Superior temporal gyrus (tissue), 1 donor: ENCODE measurements around the gene ELK4.

Source experiments
- DNase-seq: peaks from one replicate; pipeline ENCODE4 v3.0.0-alpha.2; 2016; ENCODE audit errors: extremely low spot score

Gene ELK4

DNA sequence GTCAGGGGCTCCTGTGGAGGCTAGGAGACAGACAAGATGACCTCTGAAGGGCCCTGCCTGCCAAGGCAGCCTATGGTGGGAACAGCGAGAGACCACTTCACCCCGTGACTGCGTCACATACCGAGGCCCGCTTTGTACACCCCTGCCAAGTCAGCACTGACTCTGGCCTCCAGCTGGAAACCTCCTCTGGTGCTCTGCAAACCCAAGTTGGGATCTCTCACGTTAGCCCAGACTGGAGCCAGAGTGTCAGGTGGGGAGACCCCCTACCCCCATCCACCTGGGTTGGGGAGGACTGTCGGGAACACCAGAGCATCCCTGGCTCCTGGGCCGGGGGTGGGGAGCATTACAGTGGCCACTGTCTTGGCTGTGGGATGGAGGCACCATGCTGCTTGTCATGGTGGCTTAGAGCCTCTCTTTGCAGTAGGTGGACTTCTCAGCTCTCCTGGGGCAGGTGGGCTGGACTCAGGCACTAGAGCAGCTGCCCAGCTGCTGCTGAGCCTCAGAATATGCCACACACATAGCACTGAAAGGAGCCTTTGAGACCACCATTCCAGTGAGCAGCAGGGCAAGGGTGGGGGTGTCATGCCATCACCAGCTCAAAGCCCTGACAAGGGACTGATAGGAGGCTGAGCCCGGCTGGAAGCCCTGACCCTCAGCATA lies 50.4 kb downstream of the ELK4 start:
- no peak for DNase-seq

DNA sequence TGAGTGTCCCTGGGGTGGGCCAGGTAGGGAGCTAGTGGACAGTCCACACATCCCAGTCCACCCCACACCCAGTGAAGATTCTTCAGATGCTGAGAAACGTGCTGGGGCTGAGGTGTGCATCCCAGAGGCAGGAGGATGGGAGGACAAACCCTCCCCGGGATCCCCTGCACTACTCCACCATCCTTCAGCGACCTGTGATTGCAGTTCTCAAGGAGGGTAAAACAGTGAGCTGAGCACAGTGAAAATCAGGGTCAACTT lies 51.0 kb downstream of the ELK4 start:
- no peak for DNase-seq

DNA sequence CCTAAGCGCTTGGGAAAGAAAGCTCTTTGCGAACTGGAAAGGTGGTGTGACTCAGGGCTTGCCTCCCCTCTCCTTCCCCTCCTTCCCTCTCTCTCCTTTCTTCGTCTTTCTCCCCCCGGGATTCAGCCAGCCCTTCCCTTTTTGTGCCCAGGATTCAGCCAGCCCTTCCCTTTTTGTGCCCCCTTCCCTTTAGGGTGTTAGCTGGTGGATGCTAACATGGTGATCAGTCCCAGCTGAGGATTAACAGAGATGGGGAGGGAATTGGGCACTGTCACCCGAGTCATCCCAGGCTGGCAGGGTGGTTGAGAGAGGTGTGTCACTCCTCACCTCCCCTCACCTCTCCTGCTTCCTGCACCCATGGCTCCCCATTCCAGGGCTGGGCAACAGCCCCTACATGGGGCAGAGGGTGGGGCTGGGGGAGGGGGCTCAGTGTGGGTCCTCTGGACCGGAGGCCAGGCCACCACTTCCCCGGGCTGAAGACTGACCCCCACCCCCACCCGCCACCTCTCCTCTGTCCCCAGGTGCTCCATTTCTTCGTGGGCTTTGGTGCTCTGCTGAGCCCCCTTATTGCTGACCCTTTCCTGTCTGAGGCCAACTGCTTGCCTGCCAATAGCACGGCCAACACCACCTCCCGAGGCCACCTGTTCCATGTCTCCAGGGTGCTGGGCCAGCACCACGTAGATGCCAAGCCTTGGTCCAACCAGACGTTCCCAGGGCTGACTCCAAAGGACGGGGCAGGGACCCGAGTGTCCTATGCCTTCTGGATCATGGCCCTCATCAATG lies 51.5 kb downstream of the ELK4 start:
- no peak for DNase-seq

DNA sequence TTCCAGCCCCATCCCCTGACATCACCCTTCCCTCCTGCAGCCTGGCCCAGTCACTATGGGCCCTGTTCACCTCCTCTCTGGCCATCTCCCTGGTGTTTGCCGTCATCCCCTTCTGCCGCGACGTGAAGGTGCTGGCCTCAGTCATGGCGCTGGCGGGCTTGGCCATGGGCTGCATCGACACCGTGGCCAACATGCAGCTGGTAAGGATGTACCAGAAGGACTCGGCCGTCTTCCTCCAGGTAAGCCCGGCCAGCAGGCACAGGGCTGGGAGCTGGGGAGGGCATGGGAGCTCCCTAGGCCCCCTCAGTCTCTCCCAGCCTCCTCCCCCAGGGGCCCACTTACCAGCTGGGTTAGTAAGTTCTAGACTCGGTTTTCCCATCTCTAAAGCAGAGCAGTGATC lies 52.1 kb downstream of the ELK4 start:
- DNase-seq: no peak

DNA sequence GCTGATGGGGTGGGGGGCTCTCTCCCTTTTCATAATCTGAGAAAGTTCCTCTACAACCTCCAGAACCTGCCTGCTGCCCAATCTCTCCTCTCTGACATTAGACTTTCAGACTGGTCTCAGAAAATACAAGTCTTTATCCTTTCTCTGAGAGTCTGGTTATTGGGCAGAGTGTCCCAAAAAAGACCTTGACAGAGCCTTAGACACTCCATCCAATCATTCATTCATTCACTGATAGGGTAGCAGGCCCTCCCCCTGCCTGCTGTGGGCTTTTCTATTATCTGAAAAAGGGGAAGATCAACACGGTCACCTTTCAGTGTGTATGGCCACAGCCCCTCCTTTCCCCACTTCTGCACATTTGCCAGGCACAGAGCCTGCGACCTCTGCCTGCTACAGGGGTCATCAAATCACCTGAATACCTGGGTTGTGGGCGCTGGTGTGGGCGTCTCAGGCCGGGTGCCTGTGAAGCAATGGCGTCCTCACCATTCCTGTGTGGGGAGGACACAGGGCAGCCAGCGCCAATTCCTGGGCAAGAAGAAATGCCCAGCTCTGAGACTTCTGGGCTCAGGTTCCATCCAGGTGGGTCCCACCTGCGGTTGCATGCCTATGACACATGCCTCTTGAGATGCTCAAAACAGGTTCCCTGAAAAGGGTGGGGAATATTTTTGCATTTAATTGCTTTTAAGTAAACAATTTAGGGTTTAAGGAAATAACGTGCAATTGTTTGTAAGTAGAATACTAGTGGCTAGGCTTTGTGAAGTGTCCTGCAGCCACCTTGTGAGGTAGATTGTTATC lies 52.8 kb downstream of the ELK4 start:
- no peak for DNase-seq

DNA sequence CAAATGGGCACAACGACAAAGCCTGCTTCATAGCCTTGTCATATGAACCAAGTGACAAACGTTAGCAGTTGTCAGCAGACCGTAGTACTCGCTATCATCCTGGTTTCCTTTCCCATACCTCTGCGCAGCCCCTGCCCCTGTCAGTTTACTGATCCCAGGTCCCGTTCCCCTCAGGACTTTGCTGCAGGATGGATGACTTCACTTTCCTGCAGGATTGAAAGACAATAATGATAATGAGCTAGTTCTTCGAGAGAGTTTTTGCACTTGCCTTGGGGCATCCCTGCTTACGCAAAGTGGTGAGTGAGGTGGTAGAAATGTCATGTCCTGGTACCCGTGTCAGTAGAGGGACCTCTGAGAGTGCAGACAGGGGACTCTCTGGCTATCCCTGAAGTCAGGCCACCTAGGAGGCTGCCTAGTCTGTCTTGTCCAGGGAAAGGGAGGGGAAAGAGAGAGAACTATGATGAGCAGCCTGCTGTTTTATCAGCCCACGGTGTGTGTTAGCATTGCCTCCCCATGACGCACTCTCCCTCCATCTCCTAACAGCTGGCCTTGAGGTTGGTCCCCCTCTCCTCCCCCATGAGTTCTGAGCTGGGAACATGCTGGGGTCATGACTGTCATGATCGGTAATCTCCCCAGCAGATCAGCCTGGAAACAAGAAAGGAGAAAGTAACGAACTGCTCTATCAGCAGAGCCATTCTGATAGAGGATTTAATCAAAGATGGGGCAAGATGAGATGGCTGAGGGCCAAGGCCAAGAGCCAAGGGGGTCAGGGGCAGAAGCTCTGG lies 53.7 kb downstream of the ELK4 start:
- no peak for DNase-seq

DNA sequence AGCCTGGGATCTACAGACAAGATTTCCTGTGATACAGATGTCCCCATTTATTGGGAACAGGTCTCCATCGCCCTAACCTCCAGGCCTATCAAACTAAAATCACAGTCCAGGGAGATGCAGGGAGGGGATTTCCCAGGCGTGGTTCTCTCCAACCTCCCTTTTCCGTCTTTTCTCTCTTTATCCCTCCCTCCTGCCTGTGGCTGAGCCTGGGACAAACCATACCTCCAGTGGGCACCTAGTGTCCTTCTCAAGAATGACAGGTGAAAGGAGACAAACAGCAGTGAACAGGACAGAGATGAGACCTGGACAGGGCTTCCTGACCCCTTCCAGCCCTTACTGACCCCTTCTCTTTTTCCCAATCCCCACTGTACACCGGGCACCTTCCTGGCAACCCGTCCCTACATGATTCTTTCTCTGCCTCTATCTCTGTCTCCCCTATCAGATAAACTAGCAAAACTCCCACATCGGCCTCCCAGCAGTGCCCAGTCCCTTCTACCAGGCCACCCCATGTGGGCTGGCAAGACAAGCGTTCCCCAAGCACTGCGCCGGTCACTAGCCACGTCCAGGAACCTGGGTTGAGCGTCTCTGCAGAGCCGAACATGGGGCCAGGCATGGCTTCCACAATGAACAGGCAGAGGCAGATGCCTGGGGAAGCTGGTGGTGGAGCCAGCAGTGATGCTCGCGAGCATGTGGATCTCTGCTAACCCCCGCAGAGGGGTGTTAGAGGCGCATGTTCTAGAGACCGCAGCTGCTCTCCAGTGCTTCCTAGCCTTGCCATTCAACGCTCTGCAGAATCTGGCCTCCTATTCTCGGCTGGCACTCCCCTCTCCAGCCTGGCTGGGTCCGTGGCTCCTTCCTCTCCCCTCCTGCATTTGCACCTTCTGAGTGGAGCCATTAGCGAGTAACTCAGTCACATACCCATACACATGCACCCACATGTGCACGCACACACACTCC lies 54.7 kb downstream of the ELK4 start:
- DNase-seq: no peak

DNA sequence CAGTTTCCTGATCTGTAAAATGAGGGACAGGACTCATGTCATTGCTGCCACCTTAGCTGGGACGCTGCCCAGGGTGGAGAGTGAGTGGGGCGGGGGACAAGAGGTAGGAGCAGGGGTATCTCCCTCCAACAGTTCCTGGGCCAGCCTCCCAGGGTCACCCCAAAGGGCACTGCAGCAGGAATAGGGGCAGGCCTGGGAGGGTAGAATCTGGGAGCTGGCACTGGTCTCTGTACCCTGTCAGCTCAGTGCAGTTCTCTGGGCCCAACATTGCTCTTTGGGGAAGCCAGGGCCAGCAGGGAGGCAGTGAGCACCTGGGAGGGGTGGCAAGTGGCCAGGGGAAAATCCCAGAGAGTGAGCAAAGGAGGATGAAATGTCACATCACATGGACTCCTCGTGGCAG lies 55.8 kb downstream of the ELK4 start:
- DNase-seq: no peak

DNA sequence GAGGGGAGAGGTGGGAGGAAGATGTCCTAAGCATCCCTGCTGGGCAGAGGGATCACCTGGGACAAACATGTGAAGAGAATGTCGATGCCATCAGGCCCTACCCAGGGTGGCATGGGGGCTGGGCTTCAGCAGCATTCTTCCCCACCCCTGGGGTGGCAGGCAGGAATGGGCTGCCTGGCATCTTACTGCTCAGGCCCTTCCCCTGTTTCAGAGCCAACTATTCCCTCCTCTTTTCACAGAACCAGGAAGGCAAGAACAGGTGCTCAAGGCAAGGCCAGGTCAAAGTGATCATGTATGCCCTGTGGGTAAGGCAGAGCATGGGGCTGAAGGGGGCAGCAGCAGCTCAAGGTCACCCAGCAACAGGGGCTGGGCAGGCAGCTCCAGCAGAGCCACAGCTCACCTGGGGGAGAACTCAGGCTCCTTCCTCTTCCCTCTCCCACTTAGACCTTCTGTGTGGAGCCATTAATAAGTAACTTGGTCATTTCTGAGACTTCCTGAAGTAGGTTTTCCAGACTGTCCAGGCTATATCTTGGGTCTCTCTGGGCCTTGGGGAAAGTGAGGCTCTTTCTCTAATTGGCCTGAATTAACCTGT lies 56.4 kb downstream of the ELK4 start:
- no peak for DNase-seq

DNA sequence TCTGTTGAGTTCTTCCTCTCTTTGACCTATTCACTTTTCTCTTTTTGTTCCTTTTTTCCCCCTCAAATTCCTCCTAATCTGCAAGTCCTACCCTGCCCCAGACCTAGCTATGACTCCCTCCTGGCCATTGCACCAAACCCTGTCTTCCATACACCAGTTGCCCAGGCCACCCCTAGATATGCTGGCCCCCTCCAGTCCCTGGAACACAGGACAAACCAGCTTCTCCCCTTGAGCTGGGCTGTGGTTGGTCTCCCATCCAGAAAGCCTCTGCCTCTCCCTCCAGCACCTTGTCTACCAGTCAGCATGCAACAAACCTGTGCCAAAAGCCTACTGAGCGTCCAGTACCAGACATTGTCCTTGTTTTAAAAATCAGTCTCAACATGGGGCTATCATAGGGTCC lies 59.4 kb downstream of the ELK4 start:
- DNase-seq: no peak

DNA sequence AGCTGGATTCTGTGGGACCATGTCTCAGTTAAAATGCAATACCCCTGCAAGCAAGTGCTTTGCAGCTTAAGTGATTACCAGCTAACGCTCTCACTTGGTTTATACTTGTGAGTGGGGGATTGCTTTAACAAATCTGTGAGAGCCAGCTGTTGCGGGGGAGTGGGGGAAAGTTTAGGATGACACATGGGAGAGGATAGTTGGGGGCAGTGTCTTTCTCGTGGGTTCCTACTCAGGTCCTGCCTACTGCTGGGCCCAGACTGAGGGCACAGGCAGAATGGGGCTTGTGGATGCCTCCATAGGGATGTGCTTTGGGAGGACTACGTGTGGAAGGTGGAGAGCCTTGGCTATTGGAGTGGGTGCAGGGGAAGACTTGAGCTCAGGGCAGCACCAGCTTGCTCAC lies 60.1 kb downstream of the ELK4 start:
- peak; percentile 55 for DNase-seq

DNA sequence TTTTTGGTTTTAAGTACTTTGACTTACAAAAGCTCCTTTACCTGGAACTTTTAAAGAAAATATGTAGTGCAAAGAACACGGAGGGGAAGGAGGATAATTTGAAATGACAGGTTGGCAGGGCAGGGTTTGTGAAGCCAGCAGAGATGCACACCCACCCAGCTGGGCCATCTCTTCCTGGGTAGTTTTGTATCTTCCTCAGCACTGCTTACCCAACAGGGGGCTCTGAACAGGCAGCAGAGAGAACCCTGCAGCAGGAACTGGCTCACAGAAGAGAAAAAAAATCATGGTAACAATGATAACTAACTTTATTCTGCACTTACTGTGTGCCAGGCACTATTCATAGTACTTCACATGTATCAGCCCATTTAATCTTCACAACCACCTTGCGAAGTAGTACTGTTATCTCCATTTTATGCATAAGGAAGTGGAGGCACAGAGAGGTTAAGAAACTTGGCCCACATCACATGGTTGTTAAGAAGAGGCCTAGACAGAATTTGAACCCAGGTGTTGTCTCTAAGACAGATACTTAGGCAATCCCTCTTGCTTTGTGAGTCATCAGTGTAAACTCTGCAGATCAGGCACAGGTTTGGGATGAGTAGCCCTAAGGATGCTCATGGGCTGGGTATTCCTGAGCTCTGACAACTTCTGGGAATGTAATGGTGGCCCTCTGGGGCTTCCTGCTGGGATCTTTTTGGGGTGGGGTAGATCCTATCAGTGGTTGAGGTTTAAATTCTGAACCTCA lies 60.8 kb downstream of the ELK4 start:
- no peak for DNase-seq

DNA sequence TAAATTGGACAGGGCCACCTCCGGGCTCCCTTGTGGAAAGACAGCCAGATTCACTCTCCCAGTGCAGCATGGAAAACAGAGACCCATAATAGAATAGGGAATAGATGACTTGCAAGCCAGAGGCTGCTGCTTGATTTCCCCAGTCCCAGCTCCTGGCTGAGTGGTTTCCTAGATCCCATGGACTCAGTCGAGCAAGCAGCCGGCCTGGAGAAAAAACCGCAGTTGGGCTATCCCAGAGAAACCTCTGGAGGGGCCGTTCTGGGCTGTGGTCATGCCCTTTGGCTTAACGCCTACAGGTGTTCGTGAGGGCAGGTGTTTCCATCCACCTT lies 61.7 kb downstream of the ELK4 start:
- DNase-seq: no peak

DNA sequence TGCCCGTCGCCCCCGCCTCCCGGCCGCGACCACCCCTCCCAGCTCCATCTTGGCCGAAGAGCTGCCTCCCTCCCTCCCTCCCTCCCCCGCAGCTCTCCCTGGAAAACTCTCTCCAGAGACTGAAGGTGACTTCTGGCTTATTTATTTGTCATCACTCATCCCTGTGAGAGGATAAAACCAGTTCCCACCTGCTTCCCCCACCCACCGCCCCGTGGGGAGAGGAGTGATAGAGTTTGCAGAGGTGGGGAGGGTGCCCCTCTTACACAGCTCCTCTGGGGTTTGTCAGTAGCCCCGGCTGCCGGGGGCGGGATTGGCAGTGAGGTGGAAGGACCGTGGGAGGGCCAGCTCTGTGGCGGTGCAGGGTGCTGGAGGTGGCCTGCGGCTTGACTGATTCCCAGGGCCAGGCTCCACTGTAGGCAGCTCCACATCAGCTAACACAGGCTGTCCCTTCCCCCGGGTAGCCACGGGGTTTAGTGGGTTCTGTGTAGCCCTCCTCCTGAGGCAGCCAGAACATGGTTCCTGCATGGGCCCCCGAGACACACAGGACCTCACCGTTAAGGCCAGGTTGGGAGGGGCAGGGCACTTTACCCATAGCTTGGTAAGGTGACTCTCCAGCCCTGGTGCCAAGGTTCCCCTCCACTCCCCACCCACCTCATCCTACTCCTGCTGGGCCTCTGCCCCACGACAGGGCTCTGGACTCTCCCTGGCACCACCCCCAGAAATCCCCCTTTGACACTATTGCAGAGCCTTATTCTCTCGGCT lies 62.2 kb downstream of the ELK4 start:
- DNase-seq: no peak

DNA sequence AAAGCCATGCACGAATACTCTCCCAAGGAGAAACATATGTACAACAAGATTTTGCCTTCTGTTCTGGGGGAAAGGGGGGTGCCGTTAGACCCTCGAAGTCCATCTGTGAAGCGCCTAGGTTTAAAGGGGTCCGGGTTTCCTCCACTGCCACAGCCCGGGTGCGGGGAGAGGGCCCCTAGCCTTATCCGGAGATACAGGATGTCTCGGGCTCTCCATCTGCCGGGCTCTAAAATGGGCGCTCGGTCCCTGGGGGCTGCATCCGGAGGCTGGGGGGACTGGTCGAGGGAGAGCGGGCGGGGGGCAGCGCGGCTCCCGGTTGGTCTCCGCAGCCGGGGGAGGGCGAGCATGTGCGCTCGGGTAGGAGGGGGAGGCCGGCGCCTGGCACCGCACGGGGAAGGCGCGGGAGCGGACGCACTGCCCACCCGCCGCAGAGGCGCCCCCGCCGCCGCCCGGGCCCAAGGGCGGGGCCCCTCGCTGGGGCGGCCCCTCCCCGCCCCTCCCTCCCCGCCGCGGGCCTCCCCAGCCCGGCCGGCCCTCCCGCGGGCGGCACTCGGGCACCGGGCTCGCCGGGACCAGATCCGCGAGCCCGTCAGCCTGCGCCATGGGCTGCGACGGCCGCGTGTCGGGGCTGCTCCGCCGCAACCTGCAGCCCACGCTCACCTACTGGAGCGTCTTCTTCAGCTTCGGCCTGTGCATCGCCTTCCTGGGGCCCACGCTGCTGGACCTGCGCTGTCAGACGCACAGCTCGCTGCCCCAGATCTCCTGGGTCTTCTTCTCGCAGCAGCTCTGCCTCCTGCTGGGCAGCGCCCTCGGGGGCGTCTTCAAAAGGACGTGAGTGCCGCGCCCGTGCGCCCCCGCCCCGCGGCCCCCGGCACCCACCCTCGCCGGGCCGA lies 63.1 kb downstream of the ELK4 start:
- no peak for DNase-seq

DNA sequence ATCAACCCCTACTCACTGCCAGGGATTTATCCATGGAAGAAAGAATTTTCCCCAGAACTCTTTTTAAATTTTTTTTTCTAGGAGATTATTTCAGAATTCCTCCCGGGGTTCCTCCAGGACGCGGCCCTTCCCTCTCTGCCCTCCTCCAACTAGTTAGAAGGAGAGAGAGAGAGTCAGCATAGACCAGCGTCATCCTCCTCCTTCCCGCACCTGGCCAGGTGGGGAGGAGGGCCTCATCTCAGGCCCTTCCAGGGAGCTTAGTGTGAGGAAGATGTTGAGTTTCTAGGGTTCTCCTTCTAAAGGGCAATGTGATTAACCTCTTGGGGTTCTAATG lies 63.7 kb downstream of the ELK4 start:
- DNase-seq: no peak

DNA sequence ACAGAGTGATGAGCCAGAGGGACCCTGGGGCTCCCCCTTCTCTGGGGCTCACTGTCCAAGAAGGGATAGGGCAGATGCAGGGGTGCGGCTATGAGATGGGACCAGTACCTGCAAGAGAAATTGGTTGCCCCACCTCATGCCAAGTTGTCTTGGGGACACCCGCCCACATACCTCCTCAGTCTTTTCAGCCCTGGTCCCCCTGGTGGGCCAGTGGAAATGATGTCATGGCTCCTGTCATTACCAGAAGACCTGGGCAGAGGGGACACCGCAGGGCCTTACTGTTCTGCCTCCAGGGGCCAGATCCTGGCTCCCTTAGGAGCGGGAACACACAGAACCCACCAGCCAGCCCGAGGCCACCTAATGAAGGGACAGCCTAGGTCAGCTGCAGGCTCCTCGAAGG lies 64.1 kb downstream of the ELK4 start:
- no peak for DNase-seq

DNA sequence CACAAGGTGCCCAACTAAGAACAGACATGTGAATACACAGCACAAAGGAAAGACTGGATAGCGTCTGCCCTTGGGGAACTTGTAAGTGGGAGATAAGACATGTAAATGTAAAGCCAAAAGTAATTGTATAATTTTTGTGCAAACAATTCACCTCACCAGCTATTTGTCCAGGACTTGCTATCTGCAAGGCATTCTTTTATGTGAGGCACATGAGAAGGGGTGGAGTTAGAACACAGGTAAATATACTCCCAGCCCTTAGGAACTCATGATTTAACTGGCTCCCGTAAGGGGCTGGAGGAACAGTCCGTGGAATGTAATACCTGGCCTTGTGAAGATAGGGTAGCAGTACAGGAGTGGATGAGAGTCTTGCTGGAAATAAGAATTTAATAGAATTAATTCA lies 66.0 kb downstream of the ELK4 start:
- DNase-seq: no peak
